Erythroblast (primary cell): ENCODE measurements around the gene ZNF384.

Experiments used
- DNase-seq, 2 experiments: peaks; one replicate each; lab custom pipeline; 2025; lab: John Stamatoyannopoulos, UW
- GATA1 ChIP-seq: IDR thresholded peaks from 2 replicates; pipeline ENCODE4 v1.6.1; 2011; ENCODE audit warnings: low read depth, mild to moderate bottlenecking, control low read depth, low read length, moderate library complexity
- POLR2A ChIP-seq: IDR thresholded peaks from 2 replicates; pipeline ENCODE4 v1.6.1; 2011; ENCODE audit warnings: mild to moderate bottlenecking, low read length

The ZNF384 gene

GRCh38 chr12:6653987-6654386, 35.2 kb downstream of the ZNF384 start:
- TF ChIP-seq POLR2A = no peak
- DNase-seq = no peak

GRCh38 chr12:6653342-6653741, 35.8 kb downstream of the ZNF384 start:
- DNase-seq = no peak
- TF ChIP-seq GATA1 (no peak), POLR2A (no peak)

DNA sequence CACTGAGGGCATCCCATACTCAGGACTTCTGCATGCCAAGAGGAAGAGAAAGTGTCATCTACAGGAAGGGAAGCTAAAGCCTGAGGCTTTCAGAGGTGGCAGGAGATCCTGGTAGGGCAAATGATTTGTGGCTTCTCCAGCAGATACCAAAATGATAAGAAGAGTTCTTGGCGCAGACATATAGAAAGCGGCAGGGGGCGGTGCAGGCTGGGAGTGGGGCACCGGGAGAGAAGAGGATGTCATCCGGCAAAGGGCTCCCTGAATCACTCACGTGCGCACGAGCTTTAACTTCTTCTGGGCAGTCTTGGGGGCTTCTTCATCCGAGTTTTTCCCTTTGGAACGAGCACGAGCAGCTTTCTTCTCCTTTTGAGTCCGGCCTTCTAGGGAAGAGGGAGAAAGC, 36.8 kb downstream of the ZNF384 start:
- no peak for DNase-seq
- no peak for TF ChIP-seq GATA1
- TF ChIP-seq POLR2A = no peak

GRCh38 chr12:6650832-6651231, 38.3 kb downstream of the ZNF384 start:
- no peak for TF ChIP-seq POLR2A
- no peak for TF ChIP-seq GATA1
- no peak for DNase-seq

DNA sequence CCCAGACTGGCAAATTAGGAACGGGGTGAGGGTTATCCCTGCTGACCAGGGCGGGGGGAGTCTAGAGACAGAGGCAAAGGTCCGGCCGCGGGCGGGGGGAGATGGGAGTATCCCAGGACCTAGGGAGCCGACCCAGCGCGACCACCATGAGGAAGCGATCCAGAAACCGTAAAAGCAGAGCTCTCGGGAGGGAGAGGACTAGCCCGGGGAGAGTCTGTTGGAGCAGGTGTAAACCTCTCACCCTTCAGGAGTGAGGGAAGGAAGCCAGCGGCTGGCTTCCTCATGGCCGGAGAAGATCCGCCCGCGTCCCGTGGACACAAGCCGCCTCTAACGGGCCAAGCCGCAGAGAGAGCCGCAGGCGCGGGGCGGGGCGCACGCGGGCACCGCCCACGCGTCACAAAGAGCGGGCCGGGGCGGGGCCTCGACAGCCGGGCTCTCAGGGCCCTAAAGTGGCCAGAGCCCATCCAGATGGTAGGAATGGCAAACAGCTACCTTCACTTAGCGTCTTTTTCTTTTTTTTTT, 42.0 kb downstream of the ZNF384 start, which contains the start of gene ACRBP:
ACRBP (minus strand) TSS at position 350 of the 522 bp plus-strand sequence; CDS start at position 284, 66 bp downstream.
- peak; percentile 79 to 81 for DNase-seq
- TF ChIP-seq GATA1 (no peak), POLR2A (peak; percentile 60)

GRCh38 chr12:6646276-6647082, 42.7 kb downstream of the ZNF384 start:
- DNase-seq = no peak
- TF ChIP-seq POLR2A (no peak), GATA1 (no peak)

DNA sequence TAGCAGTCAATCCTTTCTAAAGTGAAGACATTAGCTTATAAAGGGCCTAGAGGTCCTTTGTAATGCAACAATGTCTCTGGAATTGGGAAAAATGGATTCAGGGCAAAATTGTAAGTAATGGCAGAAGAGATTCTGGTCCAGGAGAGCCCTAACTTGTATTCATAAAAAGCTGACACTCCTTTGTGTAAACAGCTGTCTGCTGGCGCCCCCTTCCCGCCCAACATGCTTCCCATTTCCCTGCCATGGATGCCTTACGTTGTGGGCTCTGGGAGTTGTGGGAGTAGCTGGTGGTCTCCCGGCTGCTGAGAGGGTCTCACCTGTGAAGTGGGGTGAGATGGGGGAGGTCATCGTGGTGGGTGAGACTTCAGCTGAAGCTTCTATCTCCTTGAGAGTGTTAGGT, 44.3 kb downstream of the ZNF384 start:
- TF ChIP-seq GATA1 = no peak
- no peak for TF ChIP-seq POLR2A
- no peak for DNase-seq

DNA sequence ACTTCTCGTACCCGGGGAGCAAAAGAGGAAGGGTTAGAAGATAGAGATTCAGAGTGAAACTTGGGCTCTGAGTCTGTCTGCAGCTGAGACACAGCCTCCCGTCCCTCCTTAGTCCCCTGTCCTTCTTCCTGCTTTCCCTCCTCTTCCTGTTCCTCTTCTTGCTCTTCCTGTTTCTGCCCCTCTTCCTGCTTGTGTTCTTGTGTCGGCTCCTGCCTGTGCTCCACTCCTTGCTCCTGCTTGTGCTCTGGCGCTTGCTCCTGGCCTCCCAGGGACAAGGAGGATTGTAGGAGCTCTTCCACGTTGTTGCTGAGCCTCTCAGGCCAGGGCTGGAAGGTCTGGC, 44.9 kb downstream of the ZNF384 start:
- DNase-seq = no peak

GRCh38 chr12:6643569-6644256, 45.5 kb downstream of the ZNF384 start:
- DNase-seq = no peak

More for the DNA sequence above, 44.9 kb downstream of the ZNF384 start:
- TF ChIP-seq POLR2A = no peak
- no peak for TF ChIP-seq GATA1

DNA sequence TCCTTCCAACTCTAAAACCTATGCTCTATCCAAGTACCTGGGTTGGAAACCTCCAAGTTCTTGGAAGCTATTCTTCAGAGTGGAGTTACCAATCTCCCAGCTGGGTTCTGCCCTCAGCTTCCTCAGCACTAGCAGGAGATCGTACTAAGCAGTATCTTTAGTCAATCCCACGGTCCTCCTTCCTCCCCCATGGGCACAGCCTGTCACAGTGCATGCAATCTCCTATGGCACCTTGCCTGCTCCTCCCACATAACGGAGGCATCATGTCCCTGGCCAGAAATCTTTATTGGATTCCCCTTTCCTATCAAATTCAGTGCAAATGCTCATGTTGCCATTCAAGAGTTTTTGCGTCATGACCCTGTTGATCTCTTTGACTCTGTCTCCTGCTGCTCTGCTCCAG, 48.0 kb downstream of the ZNF384 start:
- no peak for DNase-seq
- TF ChIP-seq GATA1 (no peak), POLR2A (no peak)

More at GRCh38 chr12:6643569-6644256, 45.5 kb downstream of the ZNF384 start:
- TF ChIP-seq POLR2A = no peak
- TF ChIP-seq GATA1 = no peak

DNA sequence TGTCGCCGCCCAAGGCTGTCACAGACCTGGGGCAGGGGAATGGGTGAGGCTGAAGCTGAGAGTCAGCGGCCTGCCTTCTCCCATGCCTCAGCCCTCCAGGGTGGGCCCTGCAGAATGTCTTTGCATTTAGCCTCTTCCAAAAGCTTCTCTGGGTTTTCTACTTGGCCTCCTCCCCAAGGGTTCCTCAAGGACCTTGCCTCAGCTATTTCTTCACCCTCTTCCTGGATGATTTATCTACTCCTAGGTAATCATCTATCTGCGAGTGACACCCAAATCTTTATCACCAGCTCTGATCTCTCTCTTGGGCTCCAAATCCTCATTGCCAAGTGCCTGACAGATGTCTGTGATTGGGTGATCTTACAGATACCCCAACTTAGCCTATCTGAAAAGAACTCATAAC, 48.7 kb downstream of the ZNF384 start:
- no peak for DNase-seq
- TF ChIP-seq POLR2A = no peak
- TF ChIP-seq GATA1 = no peak

DNA sequence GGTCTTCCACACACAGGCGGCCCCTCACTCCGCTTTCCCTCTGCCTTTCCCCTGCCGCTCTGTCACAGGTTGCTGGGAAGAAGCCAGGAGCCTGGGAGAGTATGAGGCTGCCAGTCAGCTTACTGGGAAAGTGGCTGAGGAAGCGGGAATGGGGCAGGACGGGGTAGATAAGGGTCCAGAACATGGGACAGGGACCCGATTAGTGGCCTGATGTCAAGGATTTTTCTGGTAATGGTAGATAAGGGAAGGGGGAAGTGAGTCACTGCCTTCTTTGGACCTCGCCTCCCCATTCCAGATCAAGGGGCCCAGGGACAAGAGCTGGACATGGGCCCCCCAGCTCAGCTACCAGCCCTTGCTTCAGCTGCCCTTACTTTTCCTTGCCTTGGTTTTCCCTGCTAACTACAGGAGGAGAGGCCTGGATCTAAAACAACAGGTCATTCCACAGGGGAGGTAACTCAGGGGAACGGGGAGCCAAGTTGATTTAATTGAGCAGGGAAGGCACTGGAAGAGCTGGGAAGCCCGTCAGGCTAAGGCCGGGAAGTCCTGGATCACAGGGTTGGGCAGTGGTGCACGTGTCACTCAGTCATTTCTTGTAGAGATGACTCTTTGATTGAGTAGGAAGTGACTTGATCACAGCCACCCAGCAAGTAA, 49.9 kb downstream of the ZNF384 start:
- TF ChIP-seq GATA1 = no peak
- no peak for TF ChIP-seq POLR2A
- DNase-seq = peak; percentile 59 to 65

DNA sequence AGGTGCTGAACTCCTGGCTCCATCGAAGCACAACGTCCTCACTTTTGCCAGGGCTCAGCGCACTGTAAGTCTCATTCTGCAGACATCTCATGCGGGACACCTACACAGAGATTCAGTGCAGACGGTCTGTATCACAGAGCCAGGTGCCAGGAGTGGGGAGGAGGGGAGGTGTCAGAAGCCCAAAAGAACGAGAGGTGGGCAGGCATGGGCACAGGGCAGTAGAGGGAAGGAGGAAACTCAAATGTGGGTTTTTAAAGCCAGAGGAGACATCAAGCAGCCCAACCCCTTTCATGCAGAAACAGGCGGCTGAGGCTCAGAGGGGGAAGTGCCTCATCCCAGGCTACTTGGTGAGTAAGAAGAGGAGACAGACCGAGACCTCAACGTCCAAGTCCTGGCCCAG, 50.9 kb downstream of the ZNF384 start:
- TF ChIP-seq POLR2A (no peak), GATA1 (no peak)
- no peak for DNase-seq

DNA sequence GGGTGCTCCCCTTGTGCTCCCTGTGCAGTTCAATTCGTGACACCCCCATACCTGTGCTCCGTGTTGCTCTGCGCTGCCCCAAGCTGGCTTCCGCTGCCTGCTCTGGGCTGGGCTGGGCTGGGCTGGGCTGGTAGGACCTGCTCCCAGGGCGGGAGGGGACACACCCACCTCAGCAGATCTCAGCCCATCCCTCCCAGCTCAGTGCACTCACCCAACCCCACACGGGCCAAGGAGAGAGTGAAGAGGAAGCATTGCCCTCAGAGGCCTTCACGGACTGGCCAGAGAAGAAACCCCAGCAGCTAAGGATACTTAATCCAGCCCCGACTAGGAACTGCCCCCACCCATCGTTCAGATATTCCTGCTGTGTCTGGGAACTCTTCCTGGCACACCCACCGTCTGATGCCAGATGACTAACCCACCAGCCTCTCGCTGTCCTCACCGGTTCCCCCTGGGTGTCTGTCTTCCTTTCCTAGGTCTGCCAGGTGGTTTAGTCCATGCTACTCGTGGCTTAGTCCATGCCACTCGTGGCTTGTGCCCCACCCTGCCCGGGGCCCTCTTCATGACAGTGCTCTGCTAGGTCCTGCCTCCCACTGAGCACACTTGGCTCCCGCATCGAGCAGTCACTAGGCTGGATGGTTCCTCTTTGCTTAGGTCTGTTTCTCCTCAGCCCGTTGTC, 53.2 kb downstream of the ZNF384 start, which contains the start of gene LPAR5:
LPAR5 (minus strand) TSS at position 104 of the 676 bp plus-strand sequence. CDS start 14,711 bp downstream, outside the sequence.
- TF ChIP-seq POLR2A (peak; percentile 75), GATA1 (no peak)
- peak; percentile 78 to 83 for DNase-seq
